ENCODE measurements around the gene KATNB1. TPM values are rescaled to one million over a fixed set of nuclear protein-coding genes. Genes with fewer than 3 reads are reported as not detected.

The KATNB1 gene
- polyA plus RNA-seq, 1 donor from 2014 or later, result 57.9 TPM

DNA sequence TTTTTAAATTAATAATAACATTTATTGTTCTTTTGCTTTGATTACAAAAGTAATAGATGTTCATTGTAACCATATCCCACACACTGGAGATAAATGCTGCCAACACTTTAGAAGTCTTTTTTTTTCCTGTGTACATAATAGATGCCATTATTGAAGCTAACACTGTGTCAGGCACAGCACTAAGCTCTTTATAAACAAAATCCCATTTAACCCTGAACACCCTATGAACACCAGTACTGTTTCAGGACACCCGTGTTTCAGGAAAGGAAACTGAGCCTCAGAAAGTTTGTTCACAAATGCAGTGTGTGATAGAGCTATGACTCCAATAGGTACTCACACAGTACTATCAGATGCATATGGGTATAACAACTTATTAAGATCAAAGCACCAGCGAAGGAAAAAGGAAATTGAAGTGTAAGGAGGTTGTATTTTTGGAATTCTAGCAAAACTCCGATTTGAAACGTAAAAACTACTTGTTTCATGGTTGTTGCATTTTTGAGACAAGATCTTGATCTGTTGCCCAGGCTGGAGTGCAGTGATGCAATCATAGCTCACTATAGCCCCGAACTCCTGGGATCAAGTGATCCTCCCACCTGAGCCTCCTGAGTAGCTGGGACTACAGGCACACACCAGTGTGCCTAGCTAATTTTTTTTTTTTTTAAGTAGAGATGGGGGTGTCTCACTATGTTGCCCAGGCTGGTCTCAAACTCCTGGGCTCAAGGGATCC is 68.7 kb downstream of the KATNB1 start:
- Histone ChIP-seq H3K4me2 (ENCODE audit: low read length) (no peak overlapping the region), H3K9me2 (ENCODE audit: insufficient read depth, low read length) (no peaks in the 10 kb centered on the region), H3K9me3 (ENCODE audit: low read length) (no peaks in the 10 kb centered on the region), H3K4me3 (ENCODE audit: low read length) (no peak overlapping the region), H3K9ac (ENCODE audit: low read length) (no peak overlapping the region), H2AFZ (ENCODE audit: low read depth, low read length) (no peak overlapping the region), H3F3A (ENCODE audit: insufficient read depth, low read length, poor library complexity, severe bottlenecking) (no peaks in the 10 kb centered on the region), H3K36me3 (ENCODE audit: insufficient read depth, low read length) (no peaks in the 10 kb centered on the region), H3K27me3 (ENCODE audit: insufficient read depth, low read depth, low read length) (peaks cover 2% of the 10 kb centered on the region), H4K20me1 (ENCODE audit: insufficient read depth) (no peaks in the 10 kb centered on the region), H3K79me2 (replicated peaks; ENCODE audit: insufficient read depth, low read length) (no peaks in the 10 kb centered on the region), H3K27ac (ENCODE audit: low read length) (no peak overlapping the region)
- TF ChIP-seq EP300 (conservative IDR thresholded peaks at IDR 0.05; ENCODE audit: poor library complexity, severe bottlenecking) (no peak), RAD21 (conservative IDR thresholded peaks at IDR 0.05) (no peak), EZH2 (IDR thresholded peaks at IDR 0.05; ENCODE audit: borderline replicate concordance, insufficient read depth, low read length, poor library complexity, severe bottlenecking) (no peak), MXI1 (conservative IDR thresholded peaks at IDR 0.05; ENCODE audit: poor library complexity, severe bottlenecking) (no peak), TAF1 (IDR thresholded peaks at IDR 0.05; ENCODE audit: low read depth) (no peak), SMC3 (conservative IDR thresholded peaks at IDR 0.05; ENCODE audit: poor library complexity) (no peak)
- TF ChIP-seq, protein P1, sequence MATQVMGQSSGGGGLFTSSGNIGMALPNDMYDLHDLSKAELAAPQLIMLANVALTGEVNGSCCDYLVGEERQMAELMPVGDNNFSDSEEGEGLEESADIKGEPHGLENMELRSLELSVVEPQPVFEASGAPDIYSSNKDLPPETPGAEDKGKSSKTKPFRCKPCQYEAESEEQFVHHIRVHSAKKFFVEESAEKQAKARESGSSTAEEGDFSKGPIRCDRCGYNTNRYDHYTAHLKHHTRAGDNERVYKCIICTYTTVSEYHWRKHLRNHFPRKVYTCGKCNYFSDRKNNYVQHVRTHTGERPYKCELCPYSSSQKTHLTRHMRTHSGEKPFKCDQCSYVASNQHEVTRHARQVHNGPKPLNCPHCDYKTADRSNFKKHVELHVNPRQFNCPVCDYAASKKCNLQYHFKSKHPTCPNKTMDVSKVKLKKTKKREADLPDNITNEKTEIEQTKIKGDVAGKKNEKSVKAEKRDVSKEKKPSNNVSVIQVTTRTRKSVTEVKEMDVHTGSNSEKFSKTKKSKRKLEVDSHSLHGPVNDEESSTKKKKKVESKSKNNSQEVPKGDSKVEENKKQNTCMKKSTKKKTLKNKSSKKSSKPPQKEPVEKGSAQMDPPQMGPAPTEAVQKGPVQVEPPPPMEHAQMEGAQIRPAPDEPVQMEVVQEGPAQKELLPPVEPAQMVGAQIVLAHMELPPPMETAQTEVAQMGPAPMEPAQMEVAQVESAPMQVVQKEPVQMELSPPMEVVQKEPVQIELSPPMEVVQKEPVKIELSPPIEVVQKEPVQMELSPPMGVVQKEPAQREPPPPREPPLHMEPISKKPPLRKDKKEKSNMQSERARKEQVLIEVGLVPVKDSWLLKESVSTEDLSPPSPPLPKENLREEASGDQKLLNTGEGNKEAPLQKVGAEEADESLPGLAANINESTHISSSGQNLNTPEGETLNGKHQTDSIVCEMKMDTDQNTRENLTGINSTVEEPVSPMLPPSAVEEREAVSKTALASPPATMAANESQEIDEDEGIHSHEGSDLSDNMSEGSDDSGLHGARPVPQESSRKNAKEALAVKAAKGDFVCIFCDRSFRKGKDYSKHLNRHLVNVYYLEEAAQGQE (IDR thresholded peaks at IDR 0.05; ENCODE audit: borderline replicate concordance), result no peak

DNA sequence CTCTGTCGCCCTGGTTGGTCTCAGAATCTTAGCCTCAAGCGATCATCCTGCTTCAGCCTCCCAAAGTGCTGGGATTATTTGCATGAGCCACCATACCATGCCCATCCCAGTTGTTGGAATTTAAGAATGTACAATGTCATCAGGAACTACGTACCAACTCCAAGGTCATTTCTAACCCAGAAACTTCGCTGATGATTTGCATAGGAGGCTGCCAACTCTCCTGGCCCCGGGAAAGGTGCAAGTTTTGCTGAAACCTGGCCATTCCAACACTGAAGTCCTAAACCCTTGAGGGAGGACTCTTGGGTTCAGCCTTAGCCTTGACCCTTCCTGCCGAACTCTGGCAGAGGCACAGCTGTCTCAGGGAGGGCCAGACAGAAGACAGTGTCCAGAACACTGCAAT is 69.6 kb downstream of the KATNB1 start:
- H3K9me3 ChIP-seq (ENCODE audit: low read length), result no peaks in the 10 kb centered on the region
- no peak overlapping the region for H3K27ac ChIP-seq (ENCODE audit: low read length)
- TF ChIP-seq, protein P1 (IDR thresholded peaks at IDR 0.05; ENCODE audit: borderline replicate concordance), result no peak
- no peak for TF ChIP-seq TAF1 (IDR thresholded peaks at IDR 0.05; ENCODE audit: low read depth)
- TF ChIP-seq RAD21 (conservative IDR thresholded peaks at IDR 0.05), result no peak
- TF ChIP-seq EP300 (conservative IDR thresholded peaks at IDR 0.05; ENCODE audit: poor library complexity, severe bottlenecking), result no peak
- TF ChIP-seq, protein P2, sequence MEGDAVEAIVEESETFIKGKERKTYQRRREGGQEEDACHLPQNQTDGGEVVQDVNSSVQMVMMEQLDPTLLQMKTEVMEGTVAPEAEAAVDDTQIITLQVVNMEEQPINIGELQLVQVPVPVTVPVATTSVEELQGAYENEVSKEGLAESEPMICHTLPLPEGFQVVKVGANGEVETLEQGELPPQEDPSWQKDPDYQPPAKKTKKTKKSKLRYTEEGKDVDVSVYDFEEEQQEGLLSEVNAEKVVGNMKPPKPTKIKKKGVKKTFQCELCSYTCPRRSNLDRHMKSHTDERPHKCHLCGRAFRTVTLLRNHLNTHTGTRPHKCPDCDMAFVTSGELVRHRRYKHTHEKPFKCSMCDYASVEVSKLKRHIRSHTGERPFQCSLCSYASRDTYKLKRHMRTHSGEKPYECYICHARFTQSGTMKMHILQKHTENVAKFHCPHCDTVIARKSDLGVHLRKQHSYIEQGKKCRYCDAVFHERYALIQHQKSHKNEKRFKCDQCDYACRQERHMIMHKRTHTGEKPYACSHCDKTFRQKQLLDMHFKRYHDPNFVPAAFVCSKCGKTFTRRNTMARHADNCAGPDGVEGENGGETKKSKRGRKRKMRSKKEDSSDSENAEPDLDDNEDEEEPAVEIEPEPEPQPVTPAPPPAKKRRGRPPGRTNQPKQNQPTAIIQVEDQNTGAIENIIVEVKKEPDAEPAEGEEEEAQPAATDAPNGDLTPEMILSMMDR (IDR thresholded peaks at IDR 0.05; ENCODE audit: poor library complexity, severe bottlenecking), result no peak
- TF ChIP-seq MXI1 (conservative IDR thresholded peaks at IDR 0.05; ENCODE audit: poor library complexity, severe bottlenecking), result no peak
- TF ChIP-seq EZH2 (IDR thresholded peaks at IDR 0.05; ENCODE audit: borderline replicate concordance, insufficient read depth, low read length, poor library complexity, severe bottlenecking), result no peak
- no peak for TF ChIP-seq POLR2AphosphoS5 (IDR thresholded peaks at IDR 0.05)
- no peak for TF ChIP-seq SMC3 (conservative IDR thresholded peaks at IDR 0.05; ENCODE audit: poor library complexity)

More for the DNA sequence above, 69.6 kb downstream of the KATNB1 start:
- H3K27me3 ChIP-seq (ENCODE audit: insufficient read depth, low read depth, low read length), result no peaks in the 10 kb centered on the region
- no peaks in the 10 kb centered on the region for H3F3A ChIP-seq (ENCODE audit: insufficient read depth, low read length, poor library complexity, severe bottlenecking)
- H3K36me3 ChIP-seq (ENCODE audit: insufficient read depth, low read length), result no peaks in the 10 kb centered on the region
- H3K4me2 ChIP-seq (ENCODE audit: low read length), result no peak overlapping the region
- no peaks in the 10 kb centered on the region for H3K79me2 ChIP-seq (replicated peaks; ENCODE audit: insufficient read depth, low read length)
- H3K9ac ChIP-seq (ENCODE audit: low read length), result no peak overlapping the region
- no peak overlapping the region for H3K4me3 ChIP-seq (ENCODE audit: low read length)
- H3K9me2 ChIP-seq (ENCODE audit: insufficient read depth, low read length), result no peaks in the 10 kb centered on the region
- H2AFZ ChIP-seq (ENCODE audit: low read depth, low read length), result no peak overlapping the region
- H4K20me1 ChIP-seq (ENCODE audit: insufficient read depth), result no peaks in the 10 kb centered on the region

All from neural cell (in vitro differentiated cells).